Left ventricle myocardium superior (tissue), 1 donor: ENCODE results near the gene ARGLU1. TPM values are rescaled to one million over a fixed set of nuclear protein-coding genes. Genes with fewer than 3 reads are reported as not detected.

Experiments
- ATAC-seq: fragments of 200-7000 bp; cut with Tn5 transposase; one replicate; pipeline ENCODE4 v1.9.1; 2020; ENCODE audit warnings: mild to moderate bottlenecking, moderate library complexity
- DNase-seq: peaks from one replicate; pipeline ENCODE4 v3.0.0-alpha.2; 2020
- intact Hi-C: fragments of 100-400 bp; cut with micrococcal nuclease; formaldehyde crosslinking; loops from one replicate; pipeline ENCODE4 v1.11.0; 2022
- total RNA-seq: library from RNA; stranded (reverse); fragmentation: NEBNext Ultra II Directional; extraction: Animal tissue kit (Norgen Biotek cat#: 25700); gene quantifications from one replicate; pipeline ENCODE4 v1.2.1, GENCODE V29; 2021
- donor health status: DM: no; HTN: yes; CAD: no; lungs with severe emphysema.

ARGLU1 gene
- total RNA-seq, 1 donor from 2014 or later, result 32.4 TPM

GRCh38 chr13:106492588-106493475, 75.1 kb downstream of the ARGLU1 start:
- intact Hi-C loops, result no loop called here
- DNase-seq (no peak), ATAC-seq (no peak)

- ATAC-seq, result no peak
- intact Hi-C loops, result no loop called here
- DNase-seq, result no peak
These were observed 75.9 kb downstream of the ARGLU1 start for GRCh38 chr13:106491928-106492587.

Other genes with a start within 250 kb of the ARGLU1 start
- 9.2 TPM for gene EFNB2, start 32.5 kb downstream of the ARGLU1 start, total RNA-seq